ENCODE results near the gene PLCD4. TPM values are rescaled to one million over a fixed set of nuclear protein-coding genes. Genes with fewer than 3 reads are reported as not detected.
A peak's percentile ranks its signal among the peaks of the same experiment; 100 is the strongest.

PLCD4 gene
- total RNA-seq, 1 donor from 2014 or later, result 2.8 TPM

DNA sequence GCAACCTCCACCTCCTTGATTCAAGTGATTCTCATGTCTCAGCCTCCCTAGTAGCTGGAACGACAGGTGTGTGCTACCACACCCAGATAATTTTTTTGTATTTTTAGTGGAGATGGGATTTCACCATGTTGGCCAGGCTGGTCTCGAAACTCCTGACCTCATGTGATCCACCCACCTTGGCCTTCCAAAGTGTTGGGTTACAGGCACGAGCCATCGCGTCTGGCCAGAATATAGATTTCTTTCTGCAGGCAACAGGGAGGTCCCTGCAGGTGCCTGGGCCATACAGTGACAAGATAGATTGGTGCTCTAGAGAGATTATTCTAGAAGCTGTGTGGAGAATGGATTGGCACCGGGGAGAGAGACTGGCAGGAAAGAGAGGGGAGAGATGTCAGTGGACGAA is 13.3 kb downstream of the PLCD4 start:
- DNase-seq, result no peak

DNA sequence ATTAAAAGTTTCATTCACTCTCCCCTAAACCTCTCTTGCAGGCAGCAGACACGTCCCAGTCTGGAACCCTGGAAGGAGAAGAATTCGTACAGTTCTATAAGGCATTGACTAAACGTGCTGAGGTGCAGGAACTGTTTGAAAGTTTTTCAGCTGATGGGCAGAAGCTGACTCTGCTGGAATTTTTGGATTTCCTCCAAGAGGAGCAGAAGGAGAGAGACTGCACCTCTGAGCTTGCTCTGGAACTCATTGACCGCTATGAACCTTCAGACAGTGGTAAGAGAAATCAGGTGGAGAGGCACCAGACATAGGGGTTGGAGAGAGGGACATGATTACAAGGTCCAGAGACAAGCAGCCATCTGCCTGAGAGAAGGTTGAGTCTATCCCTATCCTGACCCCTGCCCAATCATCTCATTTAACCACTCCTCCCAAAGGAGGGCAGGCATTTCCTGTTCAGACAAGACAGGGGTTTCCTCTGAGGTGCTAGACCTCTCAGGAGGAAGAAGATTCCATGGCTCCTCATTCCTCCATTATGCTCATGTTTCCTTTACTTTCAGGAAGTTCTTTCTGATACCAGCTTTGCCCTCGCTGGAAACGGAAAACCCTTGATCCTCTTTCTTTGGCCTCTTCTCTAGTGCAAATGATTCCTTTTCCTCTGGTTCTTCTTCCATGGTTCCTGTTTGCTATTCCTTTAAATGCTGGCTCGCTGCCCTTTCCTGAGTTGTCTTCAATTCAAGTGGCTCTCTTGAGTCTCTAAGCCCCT is 15.1 kb downstream of the PLCD4 start:
- no peak for DNase-seq

DNA sequence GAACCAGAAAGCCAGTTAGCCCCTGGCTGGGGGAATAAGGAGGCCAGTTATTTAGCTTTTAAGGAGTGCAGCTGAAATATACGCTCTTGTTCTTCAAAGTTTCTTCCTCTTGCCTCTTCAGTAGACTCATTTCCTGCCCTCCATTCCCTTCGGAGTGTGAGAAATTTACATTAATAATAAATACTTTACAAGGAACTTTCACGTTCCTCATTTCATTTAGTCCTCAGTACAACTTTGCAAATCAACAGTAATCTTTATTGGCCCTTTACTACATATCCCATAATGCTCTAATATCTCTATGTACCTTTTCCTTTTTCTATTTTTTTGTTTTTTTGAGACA is 15.6 kb downstream of the PLCD4 start:
- no peak for DNase-seq

DNA sequence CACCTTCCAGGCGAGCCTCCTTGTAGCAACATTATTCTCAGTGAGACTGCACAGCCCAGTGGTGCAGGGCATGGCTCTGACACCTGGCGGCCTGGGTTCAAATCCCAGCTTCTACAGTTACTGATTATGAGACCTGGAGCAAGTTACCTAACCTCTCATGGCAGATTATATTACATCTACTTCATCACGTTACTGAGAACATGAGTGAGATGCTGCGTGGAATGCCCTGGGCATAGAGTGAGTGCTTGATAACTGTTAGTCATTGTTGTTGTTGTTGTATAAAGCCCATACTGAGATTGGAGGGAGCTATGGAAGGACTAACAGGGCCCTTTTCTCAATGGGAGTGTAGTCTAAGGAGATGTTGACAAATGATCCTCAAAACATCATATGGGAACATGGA is 18.7 kb downstream of the PLCD4 start:
- no peak for DNase-seq

DNA sequence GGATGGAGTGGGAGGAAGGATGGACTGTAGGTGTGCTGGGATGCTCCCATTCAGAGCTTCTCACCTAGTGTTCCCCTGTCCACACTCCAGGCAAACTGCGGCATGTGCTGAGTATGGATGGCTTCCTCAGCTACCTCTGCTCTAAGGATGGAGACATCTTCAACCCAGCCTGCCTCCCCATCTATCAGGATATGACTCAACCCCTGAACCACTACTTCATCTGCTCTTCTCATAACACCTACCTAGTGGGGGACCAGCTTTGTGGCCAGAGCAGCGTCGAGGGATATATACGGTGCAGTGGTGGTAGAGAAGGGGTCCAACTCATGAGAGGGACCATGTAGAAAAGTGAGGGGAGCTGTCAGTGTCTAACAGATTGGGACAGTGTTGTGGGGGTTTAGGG is 20.2 kb downstream of the PLCD4 start:
- DNase-seq, result no peak

DNA sequence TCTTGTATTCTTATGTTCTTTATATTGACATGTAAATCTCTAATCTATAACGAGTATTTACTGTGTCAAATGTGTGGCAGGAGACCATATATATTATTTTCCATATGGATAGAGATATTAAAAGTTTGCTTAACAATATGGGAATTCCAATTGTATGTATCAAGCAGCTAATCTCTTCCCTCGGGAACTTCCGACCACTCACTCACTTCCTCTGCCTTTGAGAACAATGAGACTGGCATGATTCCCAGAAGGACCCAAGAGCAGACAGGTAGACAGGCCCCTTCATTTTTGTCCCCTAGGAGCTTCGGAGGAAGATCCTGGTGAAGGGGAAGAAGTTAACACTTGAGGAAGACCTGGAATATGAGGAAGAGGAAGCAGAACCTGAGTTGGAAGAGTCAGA is 24.1 kb downstream of the PLCD4 start:
- no peak for DNase-seq

DNA sequence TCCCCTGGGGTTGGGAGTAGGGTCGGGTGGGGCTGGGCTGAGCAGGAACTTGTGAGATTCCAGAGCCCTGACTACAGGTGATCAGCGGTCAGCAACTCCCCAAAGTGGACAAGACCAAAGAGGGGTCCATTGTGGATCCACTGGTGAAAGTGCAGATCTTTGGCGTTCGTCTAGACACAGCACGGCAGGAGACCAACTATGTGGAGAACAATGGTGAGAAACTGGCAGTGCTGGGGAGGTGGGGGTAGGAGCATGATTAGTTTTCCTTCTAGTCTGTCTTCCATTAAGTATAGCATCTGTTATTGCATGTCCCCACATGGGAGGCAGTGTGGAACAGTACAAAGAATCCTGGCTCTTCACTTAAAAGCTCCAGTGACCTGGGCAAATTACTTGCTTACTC is 28.0 kb downstream of the PLCD4 start:
- no peak for DNase-seq

DNA sequence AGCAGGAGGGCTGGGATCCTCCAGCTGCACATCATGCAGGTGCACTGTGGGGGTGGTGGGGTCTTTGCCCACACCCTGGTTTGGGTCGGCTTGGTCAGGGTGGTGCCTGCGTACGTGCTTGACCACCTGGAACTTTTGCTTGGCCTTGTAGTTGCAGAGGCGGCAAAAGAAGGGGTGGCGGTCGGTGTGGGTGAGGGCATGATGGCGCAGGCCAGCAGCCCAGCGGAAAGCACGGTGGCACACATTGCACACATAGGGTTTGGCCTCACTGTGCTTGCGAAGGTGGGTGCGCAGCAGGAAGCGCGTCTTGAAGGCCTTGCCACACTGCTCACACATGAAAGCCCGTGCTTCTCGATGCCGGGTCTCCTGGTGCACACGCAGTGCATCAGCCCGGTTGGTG is 30.7 kb downstream of the PLCD4 start:
- DNase-seq, result no peak

DNA sequence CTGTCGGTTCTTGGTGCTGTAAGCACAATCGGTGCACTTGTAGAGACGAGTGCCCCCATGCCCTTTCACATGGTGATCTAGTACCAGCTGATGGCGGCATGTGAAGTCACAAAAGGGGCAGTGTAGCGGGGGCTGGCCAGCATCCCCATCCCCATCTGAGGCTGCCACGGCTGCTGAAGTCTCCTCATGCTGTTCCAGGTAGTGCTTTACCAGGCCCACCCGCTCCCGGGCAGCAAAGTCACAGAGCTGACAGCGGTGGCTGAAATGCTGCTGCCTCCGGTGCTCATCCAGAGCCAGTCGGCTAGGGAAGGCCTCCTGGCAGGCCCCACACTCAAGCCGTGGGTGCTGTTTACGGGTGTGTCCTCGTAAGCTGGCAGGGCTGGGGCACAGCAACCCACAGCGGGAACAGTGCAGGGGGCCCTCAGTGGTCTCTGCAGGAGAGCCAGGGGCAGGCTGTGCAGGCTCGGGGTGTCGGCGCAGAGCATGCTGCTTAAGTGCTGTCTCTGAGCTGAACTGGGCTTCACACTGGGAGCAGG is 34.5 kb downstream of the PLCD4 start:
- no peak for DNase-seq

DNA sequence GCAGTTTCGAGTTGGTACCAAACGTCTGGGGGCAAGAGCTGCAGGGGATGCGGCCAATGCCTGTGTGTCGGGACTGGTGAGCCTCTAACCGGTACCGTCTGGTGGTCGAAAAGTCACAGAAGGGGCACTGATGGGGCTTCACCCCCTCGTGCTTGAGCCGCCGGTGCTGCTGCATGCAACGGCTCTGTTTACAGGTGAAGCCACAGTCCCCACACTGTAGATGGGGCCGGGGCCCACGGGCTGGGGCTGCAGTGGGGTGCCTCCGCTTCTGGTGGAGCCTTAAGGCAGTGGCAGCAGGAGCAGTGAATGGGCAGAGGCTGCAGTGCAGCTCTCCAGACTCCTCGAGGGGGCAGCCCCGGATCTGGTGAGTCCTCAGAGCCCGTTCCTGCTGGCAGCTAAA is 35.1 kb downstream of the PLCD4 start:
- no peak for DNase-seq

DNA sequence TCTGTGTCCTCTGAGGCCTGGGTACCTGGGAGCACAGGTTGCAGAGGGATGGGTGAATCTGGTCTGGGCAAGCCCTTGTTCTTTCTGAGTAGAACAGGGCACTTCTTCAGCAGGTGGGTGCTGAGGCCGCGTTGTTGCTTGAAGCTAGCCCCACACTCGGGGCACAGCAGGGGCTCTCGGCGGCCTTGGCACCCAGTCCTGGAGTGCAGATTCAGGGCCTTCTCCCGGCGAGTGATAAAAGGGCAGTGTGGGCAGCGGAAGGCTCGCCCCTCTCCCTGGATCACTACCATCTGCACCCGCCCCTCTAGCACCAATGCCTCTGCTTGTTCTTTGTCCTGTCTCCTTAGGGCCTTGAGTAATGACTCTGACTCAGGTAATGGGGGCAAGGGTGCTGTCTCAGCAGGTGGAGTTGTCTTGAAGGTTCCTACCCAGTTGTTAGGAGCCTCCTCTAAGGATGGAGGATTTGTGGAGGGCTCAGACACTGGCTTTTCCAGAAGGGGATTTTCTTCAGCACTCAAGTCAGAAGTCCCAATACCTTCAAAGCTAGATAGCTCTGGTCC is 36.1 kb downstream of the PLCD4 start:
- no peak for DNase-seq

DNA sequence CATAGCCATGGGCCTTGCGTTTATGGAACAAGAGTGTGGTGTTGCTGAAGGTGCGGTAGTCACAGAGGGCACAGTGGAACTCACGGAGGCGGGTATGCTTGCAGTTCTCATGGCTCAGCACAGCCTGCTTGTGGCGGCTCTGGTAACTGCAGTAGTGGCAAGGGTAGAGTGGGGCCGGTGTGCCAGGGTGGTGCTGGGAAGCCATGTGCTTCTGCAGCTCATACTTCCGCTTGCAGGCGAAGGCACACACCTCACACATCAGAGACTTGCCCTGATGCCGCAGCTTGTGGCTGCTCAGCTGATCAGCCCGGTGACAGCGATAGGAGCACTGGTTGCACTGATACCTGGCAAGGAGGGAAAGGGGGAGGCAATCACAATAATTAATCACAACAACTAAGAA is 37.0 kb downstream of the PLCD4 start:
- no peak for DNase-seq

DNA sequence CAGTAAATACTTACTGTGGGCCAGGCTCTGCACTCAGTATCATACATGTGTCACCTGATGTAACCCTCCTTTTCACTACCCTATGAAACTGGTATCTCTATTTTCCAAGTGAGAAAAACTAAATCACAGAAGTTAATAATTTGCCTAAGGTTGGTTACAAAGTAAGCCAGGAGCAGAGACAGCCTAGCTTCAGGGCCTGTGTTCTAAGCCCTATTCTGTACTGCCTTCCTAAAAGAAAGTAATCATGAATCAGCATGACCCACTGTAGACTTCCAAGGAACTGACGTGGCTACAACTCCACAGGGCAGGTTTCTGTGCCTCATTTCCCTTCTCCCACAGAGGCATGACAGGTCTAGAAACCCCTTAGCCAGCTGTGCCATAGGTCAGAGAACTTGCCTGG is 37.4 kb downstream of the PLCD4 start:
- DNase-seq, result no peak

DNA sequence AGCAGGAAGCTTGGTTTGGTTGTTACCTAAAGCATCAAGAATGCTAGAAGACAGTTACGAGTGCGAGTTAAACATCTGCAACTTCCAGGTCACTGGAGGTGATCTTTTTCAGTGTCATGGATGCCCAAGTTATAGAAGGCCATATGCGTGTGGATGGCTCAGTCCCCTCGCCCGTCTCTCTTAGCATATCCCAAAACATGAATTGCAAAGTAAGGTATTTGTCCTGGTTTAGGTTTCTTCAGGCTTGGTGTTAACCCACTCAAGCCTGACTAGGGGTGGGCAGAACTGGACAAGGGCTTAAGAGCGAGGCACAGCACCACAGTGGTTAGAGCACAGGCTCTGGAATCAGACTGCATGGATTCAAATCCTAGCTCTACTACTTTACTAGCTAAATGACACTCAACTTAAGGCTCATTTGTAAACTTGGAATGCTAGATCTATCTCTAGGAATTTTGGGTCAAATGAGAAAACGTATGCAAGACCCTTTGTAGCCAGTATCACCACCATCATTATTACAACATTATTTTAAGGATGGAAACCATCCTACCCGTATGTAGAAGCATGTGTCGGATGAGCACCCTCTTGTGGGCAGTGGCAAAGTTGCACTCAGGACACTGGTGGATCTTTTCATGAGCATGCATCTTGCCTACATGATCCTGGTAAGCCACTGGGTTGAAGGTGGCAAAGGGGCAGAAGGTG is 40.5 kb downstream of the PLCD4 start:
- no peak for DNase-seq

DNA sequence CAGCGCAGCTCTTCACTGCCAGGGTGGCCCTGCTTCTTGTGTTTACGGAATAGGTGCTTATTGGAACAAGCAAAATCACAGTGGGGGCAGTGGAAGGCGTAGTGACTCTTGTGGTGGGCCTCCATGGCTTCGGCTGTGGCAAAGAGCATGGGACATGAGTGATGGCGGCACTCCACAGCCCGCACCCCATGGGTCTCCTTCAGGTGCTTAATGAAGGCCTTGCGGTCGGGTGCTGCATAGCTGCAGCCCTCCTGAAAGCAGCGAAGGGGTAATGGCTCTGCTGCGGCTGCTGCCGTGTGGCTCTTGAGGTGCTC is 41.0 kb downstream of the PLCD4 start:
- no peak for DNase-seq

DNA sequence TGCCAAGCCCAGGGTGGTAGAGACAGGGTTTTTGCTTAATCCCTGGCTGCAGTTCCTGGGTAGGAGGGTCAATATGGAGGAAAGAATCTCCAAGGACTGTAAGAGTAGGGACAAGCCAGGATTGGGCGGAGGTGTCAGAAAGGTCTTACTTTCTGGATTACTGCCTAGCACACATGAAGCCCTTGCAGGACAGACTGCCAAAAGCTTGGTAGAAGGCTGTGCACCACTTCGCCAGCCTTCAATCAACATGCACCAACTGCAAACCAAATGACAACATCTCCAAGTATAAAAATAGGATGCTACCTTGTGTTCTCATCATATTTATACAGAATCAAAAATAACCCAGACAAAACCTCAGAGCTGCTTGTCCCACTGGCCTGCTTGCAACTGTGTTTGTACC is 48.1 kb downstream of the PLCD4 start:
- no peak for DNase-seq

DNA sequence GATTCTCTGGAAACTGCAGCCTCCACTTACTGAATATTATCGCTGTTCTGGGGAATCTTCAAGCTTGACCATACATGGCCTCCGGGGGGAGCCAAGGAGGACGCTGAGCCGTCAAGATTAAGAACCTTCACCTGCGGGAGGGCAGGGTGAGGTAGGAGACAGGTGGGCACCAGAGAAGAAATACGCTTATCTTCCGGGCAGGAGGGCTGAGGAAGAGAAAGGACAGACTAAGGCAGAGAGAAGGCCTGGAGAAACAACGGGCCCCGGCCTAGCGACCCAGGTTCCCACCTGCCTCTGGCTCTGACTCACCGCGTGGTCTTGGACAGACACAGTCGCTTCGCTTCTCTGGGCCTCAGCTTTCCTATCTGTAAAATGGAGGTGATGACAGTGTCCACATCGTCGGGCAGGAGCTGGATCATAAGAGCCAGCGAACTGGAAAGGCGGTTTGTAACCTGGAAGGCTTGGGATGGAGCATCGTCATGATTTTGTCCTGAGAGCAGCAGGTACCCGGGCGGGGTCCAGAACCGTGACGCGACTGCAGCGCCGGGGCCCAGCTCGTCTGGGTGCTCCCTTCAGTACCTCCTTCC is 51.1 kb downstream of the PLCD4 start:
- DNase-seq, result no peak

DNA sequence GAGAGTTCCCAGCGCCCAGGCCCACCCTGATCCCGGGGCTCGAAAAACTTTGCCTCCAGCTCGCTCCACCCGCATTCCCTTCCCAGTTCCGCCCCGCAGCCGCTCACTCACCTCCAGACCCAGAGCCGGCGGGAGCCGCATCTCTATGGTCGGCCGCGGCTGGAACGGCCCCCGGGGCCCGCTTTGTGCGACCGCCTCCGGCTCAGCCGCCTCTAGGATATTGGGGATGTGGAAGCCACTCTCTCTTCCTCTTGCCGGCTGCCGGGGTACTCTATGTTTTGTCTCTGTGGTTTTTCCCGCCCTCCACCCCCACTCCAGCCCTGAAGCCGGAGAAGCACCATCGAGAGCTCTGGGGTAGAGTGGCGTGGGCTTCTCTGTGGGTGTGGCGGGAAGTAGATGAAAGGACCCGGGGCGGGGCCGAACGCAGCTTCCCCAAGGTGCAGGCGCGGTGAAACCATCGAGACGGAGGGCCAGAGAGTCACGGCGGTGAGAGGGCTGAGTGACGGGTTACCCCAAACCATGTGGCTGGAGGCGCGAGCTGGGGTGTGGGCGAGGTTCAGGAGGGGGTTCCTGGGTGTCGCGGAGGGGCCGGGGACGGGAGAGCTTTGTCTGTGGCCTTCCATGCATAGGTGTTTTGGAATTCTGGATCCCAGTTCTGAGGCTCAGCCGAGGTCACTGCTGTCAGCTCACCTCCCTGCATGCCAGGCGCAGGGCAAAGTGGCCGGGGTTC is 51.7 kb downstream of the PLCD4 start, which contains the start of the genes BCS1L and ZNF142:
TSS of gene BCS1L (plus strand) at position 426 of the 730 bp plus-strand sequence. CDS start 1,305 bp downstream, outside the sequence.
TSS of gene ZNF142 (minus strand) at position 366 of the 730 bp plus-strand sequence. CDS start 3,194 bp downstream, outside the sequence.
- peak; percentile 70 for DNase-seq

DNA sequence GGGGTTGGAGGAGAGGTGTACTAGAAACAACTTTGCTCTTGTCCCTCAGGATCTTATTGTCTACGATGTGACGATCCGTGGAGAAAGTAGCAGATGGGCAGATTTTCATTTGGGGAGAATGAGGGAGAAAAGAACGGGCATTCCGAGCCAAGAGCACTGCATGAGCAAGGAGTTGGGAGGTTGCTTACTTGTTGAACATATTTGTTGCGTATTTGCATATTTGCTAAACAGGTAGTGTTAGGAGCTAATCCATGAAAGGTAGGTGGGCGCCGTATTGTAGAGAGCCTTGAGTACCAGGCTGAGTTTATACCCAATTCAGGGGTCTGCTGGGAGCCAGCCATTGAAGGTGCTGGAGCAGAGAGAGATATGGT is 52.3 kb downstream of the PLCD4 start:
- no peak for DNase-seq

DNA sequence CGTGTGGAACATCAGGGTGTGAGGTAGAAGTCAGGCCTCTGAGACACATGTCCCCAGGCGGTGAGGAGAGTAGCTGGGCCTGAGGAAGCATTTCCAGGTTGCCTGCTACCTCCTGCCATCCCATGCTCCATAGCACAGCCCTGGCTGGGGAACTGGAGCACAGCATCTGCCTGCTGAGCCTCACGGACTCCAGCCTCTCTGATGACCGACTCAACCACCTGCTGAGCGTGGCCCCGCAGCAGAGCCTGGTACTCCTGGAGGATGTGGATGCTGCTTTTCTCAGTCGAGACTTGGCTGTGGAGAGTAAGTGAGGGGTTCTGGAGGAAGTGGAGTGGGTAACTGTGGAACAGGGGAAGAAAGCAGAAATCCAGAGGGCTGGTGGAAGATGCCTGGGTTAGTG is 54.7 kb downstream of the PLCD4 start:
- DNase-seq, result no peak

DNA sequence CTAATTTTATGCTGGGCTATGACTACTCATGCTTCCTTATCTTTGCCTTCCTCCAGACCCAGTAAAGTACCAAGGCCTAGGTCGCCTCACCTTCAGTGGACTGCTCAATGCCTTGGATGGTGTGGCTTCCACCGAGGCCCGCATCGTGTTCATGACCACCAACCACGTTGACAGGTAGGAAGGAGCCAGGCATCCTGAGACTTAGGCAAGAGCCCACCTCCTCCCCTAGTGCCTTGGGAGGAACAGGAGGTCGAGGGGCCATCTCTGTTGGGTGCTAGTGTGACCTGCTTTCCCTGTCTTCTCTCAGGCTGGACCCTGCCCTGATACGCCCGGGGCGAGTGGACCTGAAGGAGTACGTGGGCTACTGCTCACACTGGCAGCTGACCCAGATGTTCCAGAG is 55.1 kb downstream of the PLCD4 start:
- no peak for DNase-seq

DNA sequence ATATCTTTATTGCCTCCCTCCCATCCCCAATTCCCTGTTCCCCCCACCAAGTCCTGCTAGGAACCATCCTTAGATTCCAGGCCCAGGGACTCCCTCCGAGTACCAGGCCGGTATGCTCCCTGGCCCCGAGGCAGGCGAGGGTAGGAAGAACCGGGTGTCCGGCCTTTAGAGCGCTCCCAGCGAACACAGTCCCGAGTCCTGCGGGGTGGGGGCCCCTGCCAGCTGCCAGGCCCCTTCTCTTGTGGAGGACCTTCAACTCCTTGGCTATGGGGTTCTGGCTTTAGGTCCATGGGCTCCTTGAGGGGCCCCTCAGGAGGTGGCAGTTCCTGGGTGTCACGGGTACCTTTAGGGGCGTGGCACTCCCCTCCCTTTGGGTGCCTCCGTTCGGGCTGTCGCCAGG is 56.2 kb downstream of the PLCD4 start:
- no peak for DNase-seq

DNA sequence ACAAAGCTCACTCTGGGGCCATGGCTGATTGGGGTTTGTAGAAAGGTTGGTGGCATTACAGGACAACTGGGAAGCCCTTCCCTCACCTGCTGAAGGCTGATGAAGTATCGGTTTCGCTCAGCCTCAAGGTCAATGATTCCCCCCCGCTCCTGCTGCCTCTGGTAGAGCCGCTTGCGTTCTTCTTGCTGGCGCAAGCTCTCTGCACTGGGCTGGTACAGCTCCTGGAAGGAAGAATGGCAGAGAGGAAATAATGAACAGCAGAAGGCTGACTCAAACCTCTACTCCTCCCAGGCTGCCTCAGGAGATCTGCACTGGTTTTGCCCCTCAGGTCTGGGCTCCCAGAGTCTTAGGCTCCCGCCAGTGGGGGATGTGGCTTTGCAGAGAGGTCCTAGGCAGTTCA is 57.0 kb downstream of the PLCD4 start:
- no peak for DNase-seq

All from skin of body (tissue), 2 donors.